GM19238 (cell line): Measurements from ENCODE around the gene CHCHD6.

Source experiments
- DNase-seq: peaks from one replicate; pipeline ENCODE4 v3.0.0; 2011; ENCODE audit warnings: low spot score; ENCODE audit not compliant: insufficient read length

The CHCHD6 gene

GRCh38 chr3:126917232-126917804 lies 213.3 kb downstream of the CHCHD6 start:
- no peak for DNase-seq

- DNase-seq = no peak
Observed at GRCh38 chr3:126918355-126918821, 214.3 kb downstream of the CHCHD6 start.

- DNase-seq = no peak
Observed at GRCh38 chr3:126921085-126921824, 217.2 kb downstream of the CHCHD6 start.

GRCh38 chr3:126922466-126922865 lies 218.4 kb downstream of the CHCHD6 start:
- DNase-seq = no peak

GRCh38 chr3:126923423-126923822 lies 219.4 kb downstream of the CHCHD6 start:
- DNase-seq = no peak

- no peak for DNase-seq
Observed at GRCh38 chr3:126923895-126924294, 219.9 kb downstream of the CHCHD6 start.

GRCh38 chr3:126924458-126924857 lies 220.4 kb downstream of the CHCHD6 start:
- DNase-seq = no peak

GRCh38 chr3:126925411-126926171 lies 221.6 kb downstream of the CHCHD6 start:
- DNase-seq = no peak

- DNase-seq = no peak
Observed at GRCh38 chr3:126926684-126927400, 222.8 kb downstream of the CHCHD6 start.

- DNase-seq = no peak
Observed at GRCh38 chr3:126927401-126927750, 223.3 kb downstream of the CHCHD6 start.

GRCh38 chr3:126927846-126928245 lies 223.8 kb downstream of the CHCHD6 start:
- no peak for DNase-seq

GRCh38 chr3:126928921-126929474 lies 225.0 kb downstream of the CHCHD6 start:
- no peak for DNase-seq

- no peak for DNase-seq
Observed at GRCh38 chr3:126930936-126931600, 227.0 kb downstream of the CHCHD6 start.

GRCh38 chr3:126931806-126932187 lies 227.8 kb downstream of the CHCHD6 start:
- DNase-seq = no peak

GRCh38 chr3:126932188-126932931 lies 228.3 kb downstream of the CHCHD6 start:
- DNase-seq = no peak

GRCh38 chr3:126934031-126934531 lies 230.0 kb downstream of the CHCHD6 start:
- DNase-seq = no peak

- DNase-seq = no peak
Observed at GRCh38 chr3:126934991-126935390, 231.0 kb downstream of the CHCHD6 start.

- no peak for DNase-seq
Observed at GRCh38 chr3:126935756-126936509, 231.9 kb downstream of the CHCHD6 start.

- DNase-seq = no peak
Observed at GRCh38 chr3:126936853-126937425, 232.9 kb downstream of the CHCHD6 start.
